ENCODE data around the gene FBXO42. TPM values are rescaled to one million over a fixed set of nuclear protein-coding genes. Genes with fewer than 3 reads are reported as not detected.

FBXO42 gene
- polyA plus RNA-seq, 3 donors: 11.6 to 18.4 (median 16.9) TPM

DNA sequence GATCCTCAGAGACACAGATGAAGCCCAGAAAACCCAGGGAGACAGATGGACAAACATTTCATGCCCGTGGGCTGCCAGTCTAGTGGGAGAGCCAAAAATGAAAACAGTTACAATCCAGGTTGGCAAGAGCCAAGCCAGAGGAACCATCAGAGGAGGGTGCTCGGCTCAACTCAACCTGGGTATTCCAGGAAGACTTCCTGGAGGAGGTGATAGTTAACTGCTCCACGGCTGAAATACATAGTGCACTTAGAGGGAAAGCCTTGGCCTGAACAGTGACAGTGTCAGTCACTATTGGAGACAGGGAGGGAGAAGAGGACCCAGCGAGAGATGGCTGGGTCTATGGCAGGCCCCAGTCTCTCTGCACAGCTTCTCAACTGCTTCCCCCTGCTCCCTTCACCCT, 141.7 kb downstream of the FBXO42 start:
- H3K4me3 Mint-ChIP-seq: no peak overlapping the region
- H3K27ac ChIP-seq (ENCODE audit: low read depth in 1 of 2, low read length in 2 of 2): no peak overlapping the region
- H3K4me2 ChIP-seq (replicated peaks; ENCODE audit: extremely low read depth, low read length, poor library complexity, severe bottlenecking): no peak overlapping the region
- no peaks in the 10 kb centered on the region for H3K9me3 ChIP-seq (replicated peaks in 1 of 2; ENCODE audit: control insufficient read depth in 1 of 2, insufficient read depth in 1 of 2, low read length in 2 of 2)
- H3K27me3 ChIP-seq (ENCODE audit: control insufficient read depth in 2 of 2, insufficient read depth in 2 of 2, low read length in 2 of 2): no peaks in the 10 kb centered on the region
- WGBS (ENCODE audit: insufficient coverage): 92% methylated on average over 3 of the region's 4 CpGs
- no peak overlapping the region for H3K4me3 ChIP-seq (replicated peaks in 1 of 3; ENCODE audit: low read depth in 2 of 3, low read length in 3 of 3)
- no peak for DNase-seq
- H3K9me3 Mint-ChIP-seq: no peaks in the 10 kb centered on the region
- H3K4me1 ChIP-seq (ENCODE audit: control insufficient read depth in 1 of 2, insufficient read depth in 2 of 2, low read length in 2 of 2): peaks cover 21 to 26% of the 10 kb centered on the region in 2 donors
- H3K27me3 Mint-ChIP-seq (ENCODE audit: low read depth in 3 of 3): peaks cover 0 to 6% (median 3%) of the 10 kb centered on the region in 3 donors
- H3K9ac ChIP-seq (ENCODE audit: insufficient read depth, low read length, poor library complexity, severe bottlenecking): no peak overlapping the region
- H3K36me3 Mint-ChIP-seq: no peaks in the 10 kb centered on the region
- H3K27ac Mint-ChIP-seq: no peak overlapping the region
- no peak overlapping the region for H2AFZ ChIP-seq (ENCODE audit: insufficient read depth, low read depth, low read length, poor library complexity, severe bottlenecking)
- TF ChIP-seq, protein P1, sequence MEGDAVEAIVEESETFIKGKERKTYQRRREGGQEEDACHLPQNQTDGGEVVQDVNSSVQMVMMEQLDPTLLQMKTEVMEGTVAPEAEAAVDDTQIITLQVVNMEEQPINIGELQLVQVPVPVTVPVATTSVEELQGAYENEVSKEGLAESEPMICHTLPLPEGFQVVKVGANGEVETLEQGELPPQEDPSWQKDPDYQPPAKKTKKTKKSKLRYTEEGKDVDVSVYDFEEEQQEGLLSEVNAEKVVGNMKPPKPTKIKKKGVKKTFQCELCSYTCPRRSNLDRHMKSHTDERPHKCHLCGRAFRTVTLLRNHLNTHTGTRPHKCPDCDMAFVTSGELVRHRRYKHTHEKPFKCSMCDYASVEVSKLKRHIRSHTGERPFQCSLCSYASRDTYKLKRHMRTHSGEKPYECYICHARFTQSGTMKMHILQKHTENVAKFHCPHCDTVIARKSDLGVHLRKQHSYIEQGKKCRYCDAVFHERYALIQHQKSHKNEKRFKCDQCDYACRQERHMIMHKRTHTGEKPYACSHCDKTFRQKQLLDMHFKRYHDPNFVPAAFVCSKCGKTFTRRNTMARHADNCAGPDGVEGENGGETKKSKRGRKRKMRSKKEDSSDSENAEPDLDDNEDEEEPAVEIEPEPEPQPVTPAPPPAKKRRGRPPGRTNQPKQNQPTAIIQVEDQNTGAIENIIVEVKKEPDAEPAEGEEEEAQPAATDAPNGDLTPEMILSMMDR (IDR thresholded peaks at IDR 0.05): no peak
- peaks cover 12% of the 10 kb centered on the region for H3K4me1 Mint-ChIP-seq
- no peaks in the 10 kb centered on the region for H3K36me3 ChIP-seq (replicated peaks in 1 of 2; ENCODE audit: control insufficient read depth in 1 of 2, insufficient read depth in 2 of 2, low read length in 2 of 2)
- H4K20me1 ChIP-seq (ENCODE audit: insufficient read depth, low read length): no peaks in the 10 kb centered on the region
- intact Hi-C loops (cut with micrococcal nuclease): no loop called here
- H3K79me2 ChIP-seq (ENCODE audit: insufficient read depth, low read length): no peaks in the 10 kb centered on the region

DNA sequence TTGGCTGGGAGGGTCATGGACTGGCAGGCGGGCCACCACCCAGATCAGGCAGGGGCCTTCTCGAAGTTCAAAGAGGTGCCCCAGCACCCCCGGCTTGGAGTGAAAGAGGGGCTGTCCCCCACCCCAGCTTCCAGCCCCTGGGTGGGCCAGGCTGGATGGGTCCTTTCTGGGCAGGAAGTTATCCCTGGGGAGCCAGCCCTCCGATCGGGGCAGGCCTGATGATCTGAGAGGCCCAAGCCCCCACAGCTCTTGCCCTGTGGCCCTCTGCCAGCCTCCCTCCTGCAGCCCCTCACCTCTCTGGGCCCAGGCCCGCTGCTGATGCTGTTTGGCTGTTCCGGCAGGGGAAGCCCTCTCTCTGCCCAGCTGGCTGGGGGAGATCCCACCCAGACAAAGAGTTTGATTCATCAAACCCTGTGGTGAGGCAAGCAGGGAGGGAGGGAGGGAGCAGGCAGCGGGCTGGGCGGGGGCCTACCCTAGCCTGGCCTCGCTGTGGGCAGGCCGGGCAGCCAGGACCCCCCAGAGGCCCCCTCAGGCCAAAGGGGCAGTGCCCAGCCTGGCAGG, 142.4 kb downstream of the FBXO42 start:
- Mint-ChIP-seq H3K4me3 (no peak overlapping the region), H3K4me1 (peaks cover 12% of the 10 kb centered on the region), H3K27ac (no peak overlapping the region), H3K27me3 (ENCODE audit: low read depth in 3 of 3) (peaks cover 0 to 6% (median 2%) of the 10 kb centered on the region in 3 donors), H3K9me3 (no peaks in the 10 kb centered on the region), H3K36me3 (no peaks in the 10 kb centered on the region)
- no peak for DNase-seq
- H3K4me1 ChIP-seq (ENCODE audit: control insufficient read depth in 1 of 2, insufficient read depth in 2 of 2, low read length in 2 of 2): peaks cover 22 to 26% of the 10 kb centered on the region in 2 donors
- H3K9me3 ChIP-seq (replicated peaks in 1 of 2; ENCODE audit: control insufficient read depth in 1 of 2, insufficient read depth in 1 of 2, low read length in 2 of 2): no peaks in the 10 kb centered on the region
- no peaks in the 10 kb centered on the region for H4K20me1 ChIP-seq (ENCODE audit: insufficient read depth, low read length)
- no peaks in the 10 kb centered on the region for H3K36me3 ChIP-seq (replicated peaks in 1 of 2; ENCODE audit: control insufficient read depth in 1 of 2, insufficient read depth in 2 of 2, low read length in 2 of 2)
- intact Hi-C loops (cut with micrococcal nuclease): no loop called here
- H3K27ac ChIP-seq (ENCODE audit: low read depth in 1 of 2, low read length in 2 of 2): no peak overlapping the region
- H3K4me3 ChIP-seq (replicated peaks in 1 of 3; ENCODE audit: low read depth in 2 of 3, low read length in 3 of 3): no peak overlapping the region
- WGBS (ENCODE audit: insufficient coverage): 84% methylated on average over 9 of the region's 11 CpGs
- TF ChIP-seq, protein P1 (IDR thresholded peaks at IDR 0.05): no peak
- H2AFZ ChIP-seq (ENCODE audit: insufficient read depth, low read depth, low read length, poor library complexity, severe bottlenecking): no peak overlapping the region
- no peaks in the 10 kb centered on the region for H3K27me3 ChIP-seq (ENCODE audit: control insufficient read depth in 2 of 2, insufficient read depth in 2 of 2, low read length in 2 of 2)
- H3K4me2 ChIP-seq (replicated peaks; ENCODE audit: extremely low read depth, low read length, poor library complexity, severe bottlenecking): no peak overlapping the region
- no peak overlapping the region for H3K9ac ChIP-seq (ENCODE audit: insufficient read depth, low read length, poor library complexity, severe bottlenecking)
- no peaks in the 10 kb centered on the region for H3K79me2 ChIP-seq (ENCODE audit: insufficient read depth, low read length)

All from CD14-positive monocyte (primary cell).